Measurements from ENCODE around the gene USP37.

GRCh38 chr2:218430721-218431120 is 137.4 kb downstream of the USP37 start:
- TF ChIP-seq, protein P1, sequence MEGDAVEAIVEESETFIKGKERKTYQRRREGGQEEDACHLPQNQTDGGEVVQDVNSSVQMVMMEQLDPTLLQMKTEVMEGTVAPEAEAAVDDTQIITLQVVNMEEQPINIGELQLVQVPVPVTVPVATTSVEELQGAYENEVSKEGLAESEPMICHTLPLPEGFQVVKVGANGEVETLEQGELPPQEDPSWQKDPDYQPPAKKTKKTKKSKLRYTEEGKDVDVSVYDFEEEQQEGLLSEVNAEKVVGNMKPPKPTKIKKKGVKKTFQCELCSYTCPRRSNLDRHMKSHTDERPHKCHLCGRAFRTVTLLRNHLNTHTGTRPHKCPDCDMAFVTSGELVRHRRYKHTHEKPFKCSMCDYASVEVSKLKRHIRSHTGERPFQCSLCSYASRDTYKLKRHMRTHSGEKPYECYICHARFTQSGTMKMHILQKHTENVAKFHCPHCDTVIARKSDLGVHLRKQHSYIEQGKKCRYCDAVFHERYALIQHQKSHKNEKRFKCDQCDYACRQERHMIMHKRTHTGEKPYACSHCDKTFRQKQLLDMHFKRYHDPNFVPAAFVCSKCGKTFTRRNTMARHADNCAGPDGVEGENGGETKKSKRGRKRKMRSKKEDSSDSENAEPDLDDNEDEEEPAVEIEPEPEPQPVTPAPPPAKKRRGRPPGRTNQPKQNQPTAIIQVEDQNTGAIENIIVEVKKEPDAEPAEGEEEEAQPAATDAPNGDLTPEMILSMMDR (IDR thresholded peaks at IDR 0.05; ENCODE audit: borderline replicate concordance, extremely low read depth, low read length, poor library complexity, severe bottlenecking), result no peak
- TF ChIP-seq EZH2 (IDR thresholded peaks at IDR 0.05; ENCODE audit: borderline replicate concordance, low read depth, low read length, severe bottlenecking), result no peak

Data from DND-41 (cell line).